Body of pancreas (tissue), 4 donors: ENCODE measurements around the gene SPNS1.

Experiments
- CTCF ChIP-seq, 7 experiments: fragments of 450-650 bp in 4 of 7; fragments of 200-600 bp in 3 of 7; sonication (generic) in 3 of 7; IDR thresholded peaks; one replicate each; pipeline ENCODE4 v1.5.1; 2016 to 2019; ENCODE audit warnings: antibody characterized with exemption in 7 of 7
- POLR2A ChIP-seq, 3 donors: fragments of 450-650 bp; IDR thresholded peaks; one replicate each; pipeline ENCODE4 v1.6.1; 2016; ENCODE audit warnings: antibody characterized with exemption in 3 of 3, mild to moderate bottlenecking in 2 of 3

GRCh38 chr16:29007730-29008593 lies 33.4 kb downstream of the SPNS1 start:
- TF ChIP-seq POLR2A (IDR thresholded peaks at IDR 0.05) (no peak), CTCF (IDR thresholded peaks at IDR 0.05) (no peak)
